Stomach (tissue), 9 donors: ENCODE measurements around the gene PRDM9. TPM values are rescaled to one million over a fixed set of nuclear protein-coding genes. Genes with fewer than 3 reads are reported as not detected.
"Not testable (repeated sequence)": the region's sequence is repeated elsewhere in the genome, so short reads cannot be mapped to it uniquely, and the experiment has no call there.

Source experiments
- DNase-seq, 2 donors: peaks; one replicate each; pipeline versions ENCODE4 v3.0.0 to v3.0.0-alpha.2; 2013 to 2019
- H3K27ac ChIP-seq, 5 donors: fragments of 200-600 bp in 4 of 5; sonication (generic) in 4 of 5; one replicate each; pipeline ENCODE4 v1.5.1; 2013 to 2019; ENCODE audit warnings: mild to moderate bottlenecking in 1 of 5, moderate library complexity in 1 of 5
- H3K27me3 ChIP-seq, 3 donors: fragments of 200-600 bp; sonication (generic); one replicate each; pipeline ENCODE4 v1.5.1; 2017 to 2019; ENCODE audit warnings: mixed run types in 1 of 3
- H3K36me3 ChIP-seq, 4 donors: fragments of 200-600 bp; sonication (generic); 1 replicate in 3 of 4; 2 replicates in 1 of 4; pipeline ENCODE4 v1.5.1; 2016 to 2019
- H3K4me1 ChIP-seq, 4 donors: fragments of 200-600 bp; sonication (generic); one replicate each; pipeline ENCODE4 v1.5.1; 2016 to 2019
- H3K4me3 ChIP-seq, 4 donors: fragments of 200-600 bp; sonication (generic) in 3 of 4; one replicate each; pipeline ENCODE4 v1.5.1; 2016 to 2019; ENCODE audit warnings: mild to moderate bottlenecking in 1 of 4
- H3K9me3 ChIP-seq, 4 donors: fragments of 200-600 bp; sonication (generic); one replicate each; pipeline ENCODE4 v1.5.1; 2016 to 2019
- EP300 ChIP-seq: sonication (generic); formaldehyde crosslinking; IDR thresholded peaks from one replicate; pipeline ENCODE4 v1.6.1; 2017; ENCODE audit warnings: antibody characterized with exemption
- POLR2A ChIP-seq, 4 donors: fragments of 450-650 bp; IDR thresholded peaks; one replicate each; pipeline ENCODE4 v1.6.1; 2016; ENCODE audit warnings: antibody characterized with exemption in 4 of 4, control low read depth in 2 of 4, mild to moderate bottlenecking in 1 of 4, moderate library complexity in 1 of 4
- POLR2AphosphoS5 ChIP-seq, 3 donors: sonication (generic); formaldehyde crosslinking; IDR thresholded peaks; one replicate each; pipeline ENCODE4 v1.6.1; 2016; ENCODE audit warnings: antibody characterized with exemption in 3 of 3
- WGBS, 5 donors: extraction: QIAGEN DNeasy Blood & Tissue Kit in 3 of 5; methylation state at CpG; one replicate each; pipeline versions ENCODE4 v1.1.5 to v1.1.7; 2013 to 2018; 5-methylcytosine and 5-hydroxymethylcytosine counted together
- intact Hi-C: fragments of 100-400 bp; cut with DNase I; formaldehyde crosslinking; loops from one replicate; pipeline ENCODE4 v1.15.1; 2023; ENCODE audit warnings: low total_unique reads
- polyA plus RNA-seq, 3 donors: library from polyadenylated mRNA; stranded (reverse); fragments of 200-250 nt; gene quantifications; one replicate each; pipeline ENCODE4 v1.2.3, GENCODE V29; 2013
- total RNA-seq, 5 donors: library from RNA; depleted of rRNA; stranded (reverse); fragments of >200 nt; gene quantifications; one replicate each; pipeline versions ENCODE4 v1.1.0 to v1.2.3, GENCODE V29; 2014 to 2016
- TF ChIP-seq, protein P1 (sequence below), 7 experiments: fragments of 450-650 bp in 4 of 7; fragments of 200-600 bp in 3 of 7; sonication (generic) in 3 of 7; IDR thresholded peaks; one replicate each; pipeline ENCODE4 v1.5.1; 2016 to 2019; ENCODE audit warnings: antibody characterized with exemption in 7 of 7, control low read depth in 2 of 7, mild to moderate bottlenecking in 1 of 7
- donor health status: healthy with polysubstance abuse.
- donor health status: Bipolar disorder and iron deficiency.
- donor health status: healthy.

The PRDM9 gene
- total and polyA plus RNA-seq, 8 donors: not detected

DNA sequence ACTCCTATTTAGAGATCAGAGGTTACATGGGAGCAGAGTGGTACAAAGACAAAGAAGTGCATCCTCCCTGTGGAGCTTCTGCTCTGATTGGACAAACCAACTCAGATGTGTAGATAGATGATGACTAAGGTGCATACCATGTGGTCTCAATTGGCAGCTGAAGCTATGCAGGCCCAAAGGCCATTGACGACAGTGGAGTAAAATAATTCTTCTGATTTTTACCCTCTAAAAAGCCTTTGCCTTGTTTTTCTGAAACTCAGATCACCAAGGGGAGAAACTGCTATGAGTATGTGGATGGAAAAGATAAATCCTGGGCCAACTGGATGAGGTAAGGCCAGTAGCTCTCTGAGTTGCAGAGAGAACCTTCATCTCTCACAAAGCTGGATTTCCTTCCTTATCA, 15.6 kb downstream of the PRDM9 start:
- Histone ChIP-seq H3K27me3 (no peaks in the 10 kb centered on the region), H3K4me1 (no peaks in the 10 kb centered on the region), H3K4me3 (no peak overlapping the region), H3K36me3 (no peaks in the 10 kb centered on the region), H3K9me3 (peaks cover 0 to 4% (median 0%) of the 10 kb centered on the region in 4 donors), H3K27ac (no peak overlapping the region)
- 87 to 100% (median 89%) methylated on average over 1 of the region's 1 CpG for WGBS, 5 donors
- no peak for DNase-seq
- intact Hi-C loops: no loop called here
- TF ChIP-seq, protein P1, sequence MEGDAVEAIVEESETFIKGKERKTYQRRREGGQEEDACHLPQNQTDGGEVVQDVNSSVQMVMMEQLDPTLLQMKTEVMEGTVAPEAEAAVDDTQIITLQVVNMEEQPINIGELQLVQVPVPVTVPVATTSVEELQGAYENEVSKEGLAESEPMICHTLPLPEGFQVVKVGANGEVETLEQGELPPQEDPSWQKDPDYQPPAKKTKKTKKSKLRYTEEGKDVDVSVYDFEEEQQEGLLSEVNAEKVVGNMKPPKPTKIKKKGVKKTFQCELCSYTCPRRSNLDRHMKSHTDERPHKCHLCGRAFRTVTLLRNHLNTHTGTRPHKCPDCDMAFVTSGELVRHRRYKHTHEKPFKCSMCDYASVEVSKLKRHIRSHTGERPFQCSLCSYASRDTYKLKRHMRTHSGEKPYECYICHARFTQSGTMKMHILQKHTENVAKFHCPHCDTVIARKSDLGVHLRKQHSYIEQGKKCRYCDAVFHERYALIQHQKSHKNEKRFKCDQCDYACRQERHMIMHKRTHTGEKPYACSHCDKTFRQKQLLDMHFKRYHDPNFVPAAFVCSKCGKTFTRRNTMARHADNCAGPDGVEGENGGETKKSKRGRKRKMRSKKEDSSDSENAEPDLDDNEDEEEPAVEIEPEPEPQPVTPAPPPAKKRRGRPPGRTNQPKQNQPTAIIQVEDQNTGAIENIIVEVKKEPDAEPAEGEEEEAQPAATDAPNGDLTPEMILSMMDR (IDR thresholded peaks at IDR 0.05): no peak
- TF ChIP-seq EP300: no peak
- no peak for TF ChIP-seq POLR2A (IDR thresholded peaks at IDR 0.05)
- TF ChIP-seq POLR2AphosphoS5 (IDR thresholded peaks at IDR 0.05): no peak

DNA sequence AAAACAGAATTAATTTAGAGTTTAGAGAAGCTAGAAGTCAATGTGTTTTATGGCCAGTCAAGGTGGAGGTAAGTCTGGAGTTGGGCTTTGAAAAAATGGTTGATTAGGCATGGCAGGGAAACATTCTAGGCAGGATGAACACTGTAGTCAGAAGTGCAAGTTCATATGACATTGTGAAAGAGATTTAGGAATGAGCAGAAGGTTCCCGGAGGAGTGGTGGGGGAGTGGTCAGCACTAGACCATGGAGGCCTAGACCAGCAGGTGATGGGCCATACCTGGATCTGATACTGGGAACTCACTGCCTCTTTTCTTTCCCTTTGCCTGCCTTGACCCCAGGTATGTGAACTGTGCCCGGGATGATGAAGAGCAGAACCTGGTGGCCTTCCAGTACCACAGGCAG, 16.6 kb downstream of the PRDM9 start:
- Histone ChIP-seq H3K27ac (no peak overlapping the region), H3K27me3 (no peaks in the 10 kb centered on the region), H3K36me3 (no peaks in the 10 kb centered on the region), H3K4me3 (no peak overlapping the region), H3K9me3 (peaks cover 0 to 4% (median 0%) of the 10 kb centered on the region in 4 donors), H3K4me1 (no peaks in the 10 kb centered on the region)
- intact Hi-C loops: no loop called here
- 72 to 96% (median 82%) methylated on average over 1 to 2 of the region's 2 CpGs for WGBS, 5 donors
- TF ChIP-seq POLR2AphosphoS5 (IDR thresholded peaks at IDR 0.05) (no peak), EP300 (no peak), POLR2A (IDR thresholded peaks at IDR 0.05) (no peak)
- TF ChIP-seq, protein P1 (IDR thresholded peaks at IDR 0.05): no peak
- DNase-seq: no peak

DNA sequence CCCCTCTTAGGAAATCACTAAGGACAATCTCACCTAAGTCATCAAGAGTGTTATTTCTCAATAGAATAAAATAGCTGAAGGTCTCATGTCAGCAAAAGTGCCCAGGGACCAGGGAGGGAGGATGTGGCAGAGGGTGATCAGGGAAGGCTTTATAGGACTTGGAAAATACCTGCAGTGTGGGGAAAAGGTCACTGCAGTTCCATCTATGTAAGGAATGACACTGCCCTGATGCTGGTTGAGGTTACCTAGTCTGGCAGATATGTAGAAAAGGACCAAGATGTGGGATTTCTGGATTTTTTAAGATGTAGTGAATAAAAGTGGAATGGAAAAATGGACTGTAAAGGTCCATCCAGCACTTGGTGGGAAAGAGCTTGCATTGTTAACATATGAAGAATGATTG, 18.3 kb downstream of the PRDM9 start:
- intact Hi-C loops: no loop called here
- no peaks in the 10 kb centered on the region for H3K27me3 ChIP-seq
- no peaks in the 10 kb centered on the region for H3K9me3 ChIP-seq

DNA sequence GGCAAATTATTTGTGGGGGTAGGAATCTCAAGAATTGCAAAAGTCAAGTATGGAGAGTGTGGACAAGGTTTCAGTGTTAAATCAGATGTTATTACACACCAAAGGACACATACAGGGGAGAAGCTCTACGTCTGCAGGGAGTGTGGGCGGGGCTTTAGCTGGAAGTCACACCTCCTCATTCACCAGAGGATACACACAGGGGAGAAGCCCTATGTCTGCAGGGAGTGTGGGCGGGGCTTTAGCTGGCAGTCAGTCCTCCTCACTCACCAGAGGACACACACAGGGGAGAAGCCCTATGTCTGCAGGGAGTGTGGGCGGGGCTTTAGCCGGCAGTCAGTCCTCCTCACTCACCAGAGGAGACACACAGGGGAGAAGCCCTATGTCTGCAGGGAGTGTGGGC, 19.2 kb downstream of the PRDM9 start:
- H3K27ac ChIP-seq, H3K36me3 ChIP-seq, H3K27me3 ChIP-seq, H3K4me3 ChIP-seq, H3K4me1 ChIP-seq, DNase-seq, H3K9me3 ChIP-seq, intact Hi-C loops: not testable (repeated sequence)
- 80 to 89% (median 86%) methylated on average over 3 to 5 of the region's 5 CpGs for WGBS, 5 donors

More for the DNA sequence above, 18.3 kb downstream of the PRDM9 start:
- no peak for TF ChIP-seq POLR2AphosphoS5 (IDR thresholded peaks at IDR 0.05)
- TF ChIP-seq, protein P1 (IDR thresholded peaks at IDR 0.05): no peak
- no peak for TF ChIP-seq POLR2A (IDR thresholded peaks at IDR 0.05)
- no peak for TF ChIP-seq EP300
- H3K27ac ChIP-seq: no peak overlapping the region
- no peak for DNase-seq
- H3K4me1 ChIP-seq: no peaks in the 10 kb centered on the region
- H3K4me3 ChIP-seq: no peak overlapping the region
- no peaks in the 10 kb centered on the region for H3K36me3 ChIP-seq

DNA sequence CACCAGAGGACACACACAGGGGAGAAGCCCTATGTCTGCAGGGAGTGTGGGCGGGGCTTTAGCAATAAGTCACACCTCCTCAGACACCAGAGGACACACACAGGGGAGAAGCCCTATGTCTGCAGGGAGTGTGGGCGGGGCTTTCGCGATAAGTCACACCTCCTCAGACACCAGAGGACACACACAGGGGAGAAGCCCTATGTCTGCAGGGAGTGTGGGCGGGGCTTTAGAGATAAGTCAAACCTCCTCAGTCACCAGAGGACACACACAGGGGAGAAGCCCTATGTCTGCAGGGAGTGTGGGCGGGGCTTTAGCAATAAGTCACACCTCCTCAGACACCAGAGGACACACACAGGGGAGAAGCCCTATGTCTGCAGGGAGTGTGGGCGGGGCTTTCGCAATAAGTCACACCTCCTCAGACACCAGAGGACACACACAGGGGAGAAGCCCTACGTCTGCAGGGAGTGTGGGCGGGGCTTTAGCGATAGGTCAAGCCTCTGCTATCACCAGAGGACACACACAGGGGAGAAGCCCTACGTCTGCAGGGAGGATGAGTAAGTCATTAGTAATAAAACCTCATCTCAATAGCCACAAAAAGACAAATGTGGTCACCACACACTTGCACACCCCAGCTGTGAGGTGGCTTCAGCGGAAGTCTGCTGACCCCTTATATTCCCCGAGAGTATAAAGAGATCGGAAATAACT, 20.0 kb downstream of the PRDM9 start:
- H3K27ac ChIP-seq, H3K36me3 ChIP-seq, H3K4me3 ChIP-seq, H3K27me3 ChIP-seq, intact Hi-C loops, DNase-seq, H3K9me3 ChIP-seq, H3K4me1 ChIP-seq: not testable (repeated sequence)
- WGBS, 5 donors: 92 to 95% (median 94%) methylated on average over 14 to 15 of the region's 15 CpGs
